Astrocyte (in vitro differentiated cells and primary cell): ENCODE data around the gene RAB40B.

ENCODE experiments used
- EZH2 ChIP-seq: IDR thresholded peaks from 2 replicates; pipeline ENCODE4 v1.6.1; 2012; ENCODE audit warnings: mild to moderate bottlenecking, low read length, inconsistent platforms; ENCODE audit not compliant: insufficient read depth
- TF ChIP-seq, protein P1 (sequence below): IDR thresholded peaks from 2 replicates; pipeline ENCODE4 v1.5.1; 2011; ENCODE audit warnings: low read depth, mild to moderate bottlenecking, inconsistent platforms, low read length, moderate library complexity; ENCODE audit not compliant: insufficient read depth

DNA sequence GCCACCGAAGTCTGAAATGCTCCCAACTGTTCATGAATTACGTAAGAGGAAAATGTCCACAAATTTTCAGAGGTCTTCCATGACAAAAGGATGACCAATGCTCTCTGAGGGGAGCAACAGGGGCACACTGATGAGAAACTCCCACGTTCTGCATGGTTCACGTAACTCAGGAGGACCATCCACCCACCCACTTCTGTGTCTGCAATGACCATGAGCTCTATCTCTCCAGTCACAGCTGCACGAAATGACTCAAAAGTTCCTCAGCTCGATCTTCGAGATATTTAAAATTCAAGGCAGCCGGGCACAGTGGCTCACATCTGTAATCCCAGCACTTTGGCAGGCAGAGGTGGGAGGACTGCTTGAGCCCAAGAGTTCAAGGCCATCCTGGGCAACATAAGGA, 66.0 kb downstream of the RAB40B start:
- TF ChIP-seq, protein P1, sequence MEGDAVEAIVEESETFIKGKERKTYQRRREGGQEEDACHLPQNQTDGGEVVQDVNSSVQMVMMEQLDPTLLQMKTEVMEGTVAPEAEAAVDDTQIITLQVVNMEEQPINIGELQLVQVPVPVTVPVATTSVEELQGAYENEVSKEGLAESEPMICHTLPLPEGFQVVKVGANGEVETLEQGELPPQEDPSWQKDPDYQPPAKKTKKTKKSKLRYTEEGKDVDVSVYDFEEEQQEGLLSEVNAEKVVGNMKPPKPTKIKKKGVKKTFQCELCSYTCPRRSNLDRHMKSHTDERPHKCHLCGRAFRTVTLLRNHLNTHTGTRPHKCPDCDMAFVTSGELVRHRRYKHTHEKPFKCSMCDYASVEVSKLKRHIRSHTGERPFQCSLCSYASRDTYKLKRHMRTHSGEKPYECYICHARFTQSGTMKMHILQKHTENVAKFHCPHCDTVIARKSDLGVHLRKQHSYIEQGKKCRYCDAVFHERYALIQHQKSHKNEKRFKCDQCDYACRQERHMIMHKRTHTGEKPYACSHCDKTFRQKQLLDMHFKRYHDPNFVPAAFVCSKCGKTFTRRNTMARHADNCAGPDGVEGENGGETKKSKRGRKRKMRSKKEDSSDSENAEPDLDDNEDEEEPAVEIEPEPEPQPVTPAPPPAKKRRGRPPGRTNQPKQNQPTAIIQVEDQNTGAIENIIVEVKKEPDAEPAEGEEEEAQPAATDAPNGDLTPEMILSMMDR = no peak
- TF ChIP-seq EZH2 = no peak
